WTC11 (cell line): Measurements from ENCODE around the gene ZNF776. TPM values are rescaled to one million over a fixed set of nuclear protein-coding genes. Genes with fewer than 3 reads are reported as not detected.

Experiments
- ATF6 ChIP-seq: sonication (generic); formaldehyde crosslinking; IDR thresholded peaks from 2 replicates; pipeline ENCODE4 v1.8.1; 2023; ENCODE audit warnings: mild to moderate bottlenecking, missing genetic modification reagents
- CBFB ChIP-seq: sonication (generic); formaldehyde crosslinking; IDR thresholded peaks from 2 replicates; pipeline ENCODE4 v1.8.1; 2022; ENCODE audit warnings: mild to moderate bottlenecking, low read depth, missing genetic modification reagents
- CTCF ChIP-seq: fragments of 200-600 bp; IDR thresholded peaks from 2 replicates; pipeline ENCODE4 v1.8.0; 2022; ENCODE audit warnings: antibody characterized with exemption
- ESRRA ChIP-seq: sonication (generic); formaldehyde crosslinking; IDR thresholded peaks from 2 replicates; pipeline ENCODE4 v1.8.1; 2022; ENCODE audit warnings: mild to moderate bottlenecking, missing genetic modification reagents, borderline replicate concordance
- GABPB1 ChIP-seq: sonication (generic); formaldehyde crosslinking; IDR thresholded peaks from 2 replicates; pipeline ENCODE4 v1.8.1; 2023; ENCODE audit warnings: mild to moderate bottlenecking, missing genetic modification reagents
- GTF2I ChIP-seq: fragments of 250-450 bp; sonication (Bioruptor Pico); conservative IDR thresholded peaks from 2 replicates; pipeline ENCODE4 v1.4.0; 2021; ENCODE audit warnings: mild to moderate bottlenecking
- IRF1 ChIP-seq: sonication (generic); formaldehyde crosslinking; IDR thresholded peaks from 2 replicates; pipeline ENCODE4 v1.8.0; 2023; ENCODE audit warnings: missing genetic modification reagents
- JUN ChIP-seq: sonication (generic); formaldehyde crosslinking; IDR thresholded peaks from 2 replicates; pipeline ENCODE4 v1.8.0; 2023; ENCODE audit warnings: mild to moderate bottlenecking, missing genetic modification reagents
- KAT7 ChIP-seq: sonication (generic); formaldehyde crosslinking; IDR thresholded peaks from 2 replicates; pipeline ENCODE4 v1.8.1; 2023; ENCODE audit warnings: missing genetic modification reagents, mild to moderate bottlenecking, borderline replicate concordance
- MAX ChIP-seq: sonication (generic); formaldehyde crosslinking; IDR thresholded peaks from 2 replicates; pipeline ENCODE4 v1.8.0; 2022; ENCODE audit warnings: mild to moderate bottlenecking, missing genetic modification reagents
- NFYB ChIP-seq: sonication (generic); formaldehyde crosslinking; conservative IDR thresholded peaks from 2 replicates; pipeline ENCODE4 v1.8.0; 2022; ENCODE audit warnings: low read depth, missing genetic modification reagents
- OVOL2 ChIP-seq: fragments of 250-450 bp; sonication (Bioruptor Pico); IDR thresholded peaks from 2 replicates; pipeline ENCODE4 v1.9.0; 2021; ENCODE audit warnings: mild to moderate bottlenecking, borderline replicate concordance
- STAT6 ChIP-seq: sonication (generic); formaldehyde crosslinking; conservative IDR thresholded peaks from 2 replicates; pipeline ENCODE4 v1.8.1; 2023; ENCODE audit warnings: mild to moderate bottlenecking, low read depth, missing genetic modification reagents, moderate library complexity
- TEAD4 ChIP-seq: sonication (generic); formaldehyde crosslinking; IDR thresholded peaks from 2 replicates; pipeline ENCODE4 v1.8.0; 2022; ENCODE audit warnings: mild to moderate bottlenecking, missing genetic modification reagents
- TP53 ChIP-seq: sonication (generic); formaldehyde crosslinking; IDR thresholded peaks from 2 replicates; pipeline ENCODE4 v1.8.1; 2023; ENCODE audit warnings: mild to moderate bottlenecking, missing genetic modification reagents
- USF2 ChIP-seq: sonication (generic); formaldehyde crosslinking; IDR thresholded peaks from 2 replicates; pipeline ENCODE4 v1.8.1; 2023; ENCODE audit warnings: mild to moderate bottlenecking, missing genetic modification reagents, moderate library complexity
- ZBTB43 ChIP-seq: sonication (generic); formaldehyde crosslinking; IDR thresholded peaks from 2 replicates; pipeline ENCODE4 v1.8.1; 2023; ENCODE audit warnings: mild to moderate bottlenecking, missing genetic modification reagents
- ZNF121 ChIP-seq: sonication (generic); formaldehyde crosslinking; IDR thresholded peaks from 2 replicates; pipeline ENCODE4 v1.8.0; 2023; ENCODE audit warnings: missing genetic modification reagents
- ZNF138 ChIP-seq: sonication (generic); formaldehyde crosslinking; conservative IDR thresholded peaks from 2 replicates; pipeline ENCODE4 v1.8.1; 2022; ENCODE audit warnings: mild to moderate bottlenecking, moderate library complexity, missing genetic modification reagents
- ZNF232 ChIP-seq: sonication (generic); formaldehyde crosslinking; IDR thresholded peaks from 2 replicates; pipeline ENCODE4 v1.8.0; 2022; ENCODE audit warnings: mild to moderate bottlenecking, missing genetic modification reagents
- ZNF416 ChIP-seq: fragments of 250-450 bp; sonication (Bioruptor Pico); IDR thresholded peaks from 2 replicates; pipeline ENCODE4 v1.9.0; 2021; ENCODE audit warnings: mild to moderate bottlenecking, inconsistent platforms
- ZSCAN18 ChIP-seq: fragments of 250-450 bp; sonication (Bioruptor Pico); IDR thresholded peaks from 2 replicates; pipeline ENCODE4 v2.1.2; 2022; ENCODE audit warnings: mild to moderate bottlenecking, moderate library complexity
- total RNA-seq: library from RNA; stranded (reverse); gene quantifications from 3 replicates; pipeline ENCODE4 v1.2.3, GENCODE V29; 2021

Gene ZNF776
- total RNA-seq, 1 experiment from 2014 or later, result 14.3 TPM

GRCh38 chr19:57708641-57709361, 37.8 kb upstream of the ZNF776 start, which contains the start of gene ZNF154 (continued):
- TF ChIP-seq IRF1 (CRISPR knock-in tag), result no peak
- 0 out of 2 replicates have a peak, but pooled peaks have one; percentile 28 for TF ChIP-seq ZBTB43 (CRISPR knock-in tag)
- TF ChIP-seq GTF2I, result no peak
- TF ChIP-seq KAT7 (CRISPR knock-in tag), result no peak
- TF ChIP-seq CTCF, result no peak
- no peak for TF ChIP-seq ZNF232 (CRISPR knock-in tag)
- no peak for TF ChIP-seq ZNF416 (CRISPR knock-in tag)
- no peak for TF ChIP-seq TEAD4
- no peak for TF ChIP-seq ZSCAN18 (CRISPR knock-in tag)
- peak; percentile 78; the same call in 1 of the 2 replicates for TF ChIP-seq MAX (CRISPR knock-in tag)
- no peak for TF ChIP-seq CBFB
- TF ChIP-seq ESRRA (CRISPR knock-in tag), result no peak
- peak; percentile 51 for TF ChIP-seq NFYB
- no peak for TF ChIP-seq OVOL2 (CRISPR knock-in tag)
- TF ChIP-seq TP53 (CRISPR knock-in tag), result peak; percentile 42; the same call in 1 of the 2 replicates
- TF ChIP-seq ZNF138 (CRISPR knock-in tag), result no peak
- TF ChIP-seq USF2 (CRISPR knock-in tag), result no peak; the same call in 1 of the 2 replicates
- no peak for TF ChIP-seq ZNF121
- TF ChIP-seq STAT6 (CRISPR knock-in tag), result no peak
- no peak for TF ChIP-seq ATF6
- TF ChIP-seq JUN (CRISPR knock-in tag), result no peak
- TF ChIP-seq GABPB1 (CRISPR knock-in tag), result no peak
